NCI-H510A (cell line): ENCODE results near the gene CDKL5.

ENCODE experiments used
- DNase-seq: peaks from one replicate; lab custom pipeline; 2025; lab: John Stamatoyannopoulos, UW

CDKL5 gene

GRCh38 chrX:18649498-18649951 lies 224.1 kb downstream of the CDKL5 start:
- no peak for DNase-seq

GRCh38 chrX:18650662-18651061 lies 225.3 kb downstream of the CDKL5 start:
- DNase-seq, result no peak

- no peak for DNase-seq
Observed at GRCh38 chrX:18652636-18653035, 227.2 kb downstream of the CDKL5 start.

- DNase-seq, result peak; percentile 74
Observed at GRCh38 chrX:18654875-18655836, 229.7 kb downstream of the CDKL5 start.

GRCh38 chrX:18661273-18661672 lies 235.9 kb downstream of the CDKL5 start:
- no peak for DNase-seq

- no peak for DNase-seq
Observed at GRCh38 chrX:18664947-18665346, 239.5 kb downstream of the CDKL5 start.

GRCh38 chrX:18666614-18667013 lies 241.2 kb downstream of the CDKL5 start:
- no peak for DNase-seq

- no peak for DNase-seq
Observed at GRCh38 chrX:18668071-18668835, 242.8 kb downstream of the CDKL5 start.

GRCh38 chrX:18672008-18672407 lies 246.6 kb downstream of the CDKL5 start, which contains the start of gene RS1:
Gene RS1 (minus strand): TSS chrX:18672108. CDS start chrX:18672068, 40 bp downstream.
- DNase-seq, result no peak

- DNase-seq, result peak; percentile 29
Observed at GRCh38 chrX:18674417-18674787, 249.0 kb downstream of the CDKL5 start.

GRCh38 chrX:18674788-18675735 lies 249.7 kb downstream of the CDKL5 start:
- DNase-seq, result peak; percentile 29

GRCh38 chrX:18676050-18676449 lies 250.6 kb downstream of the CDKL5 start:
- DNase-seq, result no peak

GRCh38 chrX:18676470-18676869 lies 251.1 kb downstream of the CDKL5 start:
- peak; percentile 12 for DNase-seq

GRCh38 chrX:18677161-18677869 lies 251.9 kb downstream of the CDKL5 start:
- DNase-seq, result no peak

GRCh38 chrX:18681996-18682395 lies 256.6 kb downstream of the CDKL5 start:
- DNase-seq, result no peak

- DNase-seq, result no peak
Observed at GRCh38 chrX:18682979-18683387, 257.6 kb downstream of the CDKL5 start.

- no peak for DNase-seq
Observed at GRCh38 chrX:18687856-18688495, 262.6 kb downstream of the CDKL5 start.

GRCh38 chrX:18691431-18691830 lies 266.0 kb downstream of the CDKL5 start:
- no peak for DNase-seq

- DNase-seq, result no peak
Observed at GRCh38 chrX:18692541-18692940, 267.1 kb downstream of the CDKL5 start.

- DNase-seq, result no peak
Observed at GRCh38 chrX:18696653-18697052, 271.2 kb downstream of the CDKL5 start.
